Gastrocnemius medialis (tissue), 4 donors: ENCODE measurements around the gene NAB2. TPM values are rescaled to one million over a fixed set of nuclear protein-coding genes. Genes with fewer than 3 reads are reported as not detected.

Experiments used
- ATAC-seq, 2 donors: fragments of 150-250 bp; one replicate each; pipeline ENCODE4 v1.9.1; 2016
- DNase-seq, 2 donors: peaks; one replicate each; pipeline ENCODE4 v3.0.0-alpha.2; 2019
- H3K27ac ChIP-seq, 4 donors: fragments of 200-600 bp; sonication (generic); 1 replicate in 1 of 4; 2 replicates in 3 of 4; pipeline ENCODE4 v1.5.1; 2016 to 2018; ENCODE audit warnings: mild to moderate bottlenecking in 2 of 4, moderate library complexity in 1 of 4
- H3K27me3 ChIP-seq, 3 donors: fragments of 200-600 bp; sonication (generic) in 2 of 3; 1 replicate in 1 of 3; 2 replicates in 2 of 3; pipeline versions ENCODE4 v1.5.1 to v1.6.0; 2016 to 2019; ENCODE audit warnings: mild to moderate bottlenecking in 1 of 3, moderate library complexity in 1 of 3
- H3K36me3 ChIP-seq, 2 donors: fragments of 200-600 bp; sonication (generic) in 1 of 2; one replicate each; pipeline ENCODE4 v1.5.1; 2017 to 2018
- H3K4me1 ChIP-seq, 2 donors: fragments of 200-600 bp; sonication (generic) in 1 of 2; one replicate each; pipeline ENCODE4 v1.5.1; 2016 to 2017; ENCODE audit warnings: mild to moderate bottlenecking in 2 of 2
- H3K4me3 ChIP-seq, 4 donors: fragments of 200-600 bp; sonication (generic) in 3 of 4; 1 replicate in 1 of 4; 2 replicates in 3 of 4; pipeline ENCODE4 v1.5.1; 2016 to 2019; ENCODE audit warnings: mild to moderate bottlenecking in 2 of 4
- H3K9me3 ChIP-seq, 3 donors: fragments of 200-600 bp; sonication (generic) in 2 of 3; 1 replicate in 1 of 3; 2 replicates in 2 of 3; pipeline ENCODE4 v1.5.1; 2016 to 2019
- CTCF ChIP-seq, 5 experiments: fragments of 450-650 bp in 3 of 5; fragments of 200-600 bp in 2 of 5; sonication (generic) in 2 of 5; IDR thresholded peaks in 4 of 5; conservative IDR thresholded peaks in 1 of 5; 1 replicate in 4 of 5; 2 replicates in 1 of 5; pipeline ENCODE4 v1.5.1; 2016 to 2019; ENCODE audit warnings: antibody characterized with exemption in 5 of 5, mild to moderate bottlenecking in 3 of 5, moderate library complexity in 3 of 5
- POLR2A ChIP-seq, 2 donors: fragments of 450-650 bp; IDR thresholded peaks; one replicate each; pipeline ENCODE4 v1.6.1; 2017; ENCODE audit warnings: antibody characterized with exemption in 2 of 2, mild to moderate bottlenecking in 2 of 2, moderate library complexity in 2 of 2
- in situ Hi-C, 4 donors: fragments of 200-750 bp; cut with MboI; loops; one replicate each; pipeline versions ENCODE4 v1.15.0 to v1.8.0; 2017; ENCODE audit warnings: low sequenced_read_pairs in 4 of 4
- intact Hi-C: fragments of 100-400 bp; cut with DNase I; formaldehyde crosslinking; loops from one replicate; pipeline ENCODE4 v1.15.1; 2023; ENCODE audit warnings: low total_unique reads
- total RNA-seq, 4 donors: library from RNA; depleted of rRNA; stranded (reverse); fragments of >200 nt; gene quantifications; one replicate each; pipeline versions ENCODE4 v1.1.0 to v1.2.3, GENCODE V29; 2016

NAB2 gene
- total RNA-seq, 4 donors from 2014 or later: 4.8 to 9.5 (median 5.5) TPM

DNA sequence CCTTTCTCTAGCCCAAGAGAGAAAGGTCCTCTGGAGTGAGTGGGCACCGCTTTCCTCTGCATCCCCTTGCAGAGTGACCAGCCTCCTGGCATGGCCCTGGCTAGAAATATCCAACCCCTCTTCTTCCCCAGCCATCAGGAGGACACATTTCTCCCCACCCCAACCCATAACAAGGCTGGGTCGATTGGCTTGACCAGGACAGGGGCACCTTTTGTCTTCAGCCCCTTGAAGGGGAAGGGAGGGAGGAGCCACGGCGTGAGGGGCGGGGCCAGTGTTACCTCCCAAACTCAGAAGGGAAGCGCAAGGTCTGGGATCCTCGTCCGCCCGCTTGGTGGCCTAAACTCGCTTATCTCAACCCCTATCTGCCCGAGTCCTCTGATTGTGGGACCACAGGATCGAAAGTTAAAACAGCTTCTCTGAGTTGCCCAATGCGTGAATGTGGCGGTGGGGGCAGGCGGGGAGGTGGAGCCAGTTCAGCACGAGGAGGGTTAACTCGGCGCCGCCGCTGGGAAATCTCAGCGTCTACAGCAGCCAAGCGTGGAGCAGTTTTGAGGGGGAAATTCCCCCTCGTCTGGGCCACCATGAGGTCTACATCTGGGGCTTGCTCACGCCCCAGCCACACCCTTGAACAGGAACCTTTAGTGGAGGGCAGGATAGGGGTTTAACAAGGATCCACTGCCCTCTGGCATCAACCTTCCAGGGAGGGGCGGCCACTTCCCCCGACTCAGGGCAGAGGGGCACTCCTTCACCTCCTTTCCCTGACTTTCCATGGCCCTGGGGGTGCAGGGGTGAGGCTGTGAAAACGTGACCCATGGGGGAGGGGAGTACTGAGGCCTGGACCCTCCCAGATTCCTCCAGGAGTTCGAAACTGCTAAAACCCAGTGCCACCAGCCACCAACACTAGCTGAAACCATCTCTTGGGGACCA lies 21.5 kb downstream of the NAB2 start:
- Histone ChIP-seq H3K27me3 (no peaks in the 10 kb centered on the region), H3K9me3 (no peaks in the 10 kb centered on the region), H3K36me3 (no peaks in the 10 kb centered on the region), H3K4me1 (peaks cover 9 to 15% of the 10 kb centered on the region in 2 donors), H3K4me3 (peak overlapping the region; percentile 58 to 68 (median 64)), H3K27ac (peak overlapping the region; percentile 87 to 94 (median 93))
- intact Hi-C loops (loop anchor here (1.0 to 5.0 kb wide), 3 partner anchors 22 to 353 kb away; partner anchors contain the start of gene ZBTB39), in situ Hi-C loops (loop anchor here (5.0 to 10.0 kb wide), 2 partner anchors 43 to 46 kb away; no protein-coding TSS in a partner anchor)
- TF ChIP-seq POLR2A (IDR thresholded peaks at IDR 0.05) (peak in 1 of 2 donors; percentile 32), CTCF (IDR thresholded peaks at IDR 0.05 in 4 of 5, conservative IDR thresholded peaks at IDR 0.05 in 1 of 5) (no peak)
- DNase-seq (peak in 1 of 2 donors; percentile 46), ATAC-seq (peak; percentile 8 to 39)

GRCh38 chr12:57111031-57111734 lies 22.3 kb downstream of the NAB2 start, which contains the start of gene STAT6:
STAT6 (minus strand) TSS chr12:57111362; CDS start chr12:57108278, 3,084 bp downstream.
- TF ChIP-seq POLR2A (IDR thresholded peaks at IDR 0.05) (peak; percentile 39 to 57), CTCF (IDR thresholded peaks at IDR 0.05 in 4 of 5, conservative IDR thresholded peaks at IDR 0.05 in 1 of 5) (no peak)
- H3K36me3 ChIP-seq: no peaks in the 10 kb centered on the region
- in situ Hi-C loops (loop anchor here (5.0 to 10.0 kb wide), 2 partner anchors 44 to 46 kb away; no protein-coding TSS in a partner anchor), intact Hi-C loops (loop anchor here (1.0 to 5.0 kb wide), 3 partner anchors 23 to 354 kb away; partner anchors contain the start of gene ZBTB39)
- H3K27me3 ChIP-seq: no peaks in the 10 kb centered on the region
- ATAC-seq (peak; percentile 55 to 60), DNase-seq (peak in 1 of 2 donors; percentile 73)
- no peaks in the 10 kb centered on the region for H3K9me3 ChIP-seq
- peaks cover 9 to 15% of the 10 kb centered on the region in 2 donors for H3K4me1 ChIP-seq
- H3K4me3 ChIP-seq: peak within 1 kb of the TSS; percentile 58 to 68 (median 64)
- H3K27ac ChIP-seq: peak within 1 kb of the TSS; percentile 87 to 94 (median 93)

DNA sequence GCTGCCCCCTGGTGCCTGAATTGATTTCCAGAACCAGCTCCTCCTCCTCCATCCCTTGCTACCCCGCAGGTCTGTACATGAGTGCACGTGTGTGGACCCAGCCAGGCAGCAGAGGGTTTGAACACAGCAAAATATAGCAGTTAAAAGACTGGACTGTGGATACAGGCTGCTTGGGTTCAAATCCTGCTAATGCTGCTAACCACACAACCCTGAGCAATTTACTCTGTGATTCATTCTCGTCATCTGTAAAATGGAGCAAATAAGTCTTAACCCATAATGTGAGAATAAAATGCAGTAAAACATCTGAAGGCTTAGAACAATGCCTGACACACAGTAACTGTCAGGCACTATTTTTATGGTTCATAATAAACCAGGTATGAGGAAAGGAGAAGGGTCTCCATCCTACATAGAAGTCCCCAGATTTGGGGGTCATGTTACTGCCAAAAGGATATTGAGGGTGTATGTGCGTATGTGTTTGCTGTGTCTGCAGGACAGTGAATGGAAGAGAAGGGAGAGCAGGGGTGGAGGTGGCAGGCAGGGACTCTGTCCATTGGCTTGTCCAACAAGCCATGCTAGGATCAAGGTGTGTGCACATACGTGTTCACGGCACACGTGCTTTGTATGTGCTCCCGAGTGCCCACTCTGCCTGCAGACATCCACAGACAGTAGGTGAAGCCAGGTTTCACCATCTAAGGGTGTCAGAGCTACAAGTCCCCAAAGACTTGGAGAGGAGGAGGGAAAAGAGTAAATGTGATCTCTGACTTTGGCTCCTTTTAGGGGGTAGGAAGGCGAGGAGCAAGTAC lies 23.8 kb downstream of the NAB2 start:
- H3K4me1 ChIP-seq: peaks cover 9 to 15% of the 10 kb centered on the region in 2 donors
- TF ChIP-seq POLR2A (IDR thresholded peaks at IDR 0.05): no peak
- peak in 2 of 5 experiments; percentile 82 to 84 for TF ChIP-seq CTCF (IDR thresholded peaks at IDR 0.05 in 4 of 5, conservative IDR thresholded peaks at IDR 0.05 in 1 of 5)
- ATAC-seq: peak; percentile 52 to 67
- no peaks in the 10 kb centered on the region for H3K9me3 ChIP-seq
- H3K27me3 ChIP-seq: no peaks in the 10 kb centered on the region
- H3K36me3 ChIP-seq: no peaks in the 10 kb centered on the region
- peak overlapping the region; percentile 87 to 94 (median 93) for H3K27ac ChIP-seq
- in situ Hi-C loops (loop anchor here (5.0 to 10.0 kb wide), 2 partner anchors 45 to 48 kb away; no protein-coding TSS in a partner anchor), intact Hi-C loops (loop anchor here (1.0 to 5.0 kb wide), 3 partner anchors 43 to 355 kb away; partner anchors contain the start of gene ZBTB39)
- DNase-seq: no peak
- peak overlapping the region; percentile 58 to 68 (median 64) for H3K4me3 ChIP-seq
